Mammary epithelial cell (primary cell): ENCODE results near the gene PDZD8.

Experiments
- CTCF ChIP-seq, 2 donors: IDR thresholded peaks in 1 of 2; conservative IDR thresholded peaks in 1 of 2; 2 replicates each; pipeline ENCODE4 v1.5.1; 2011 to 2012; ENCODE audit warnings: inconsistent platforms in 2 of 2, low read length in 2 of 2, mild to moderate bottlenecking in 2 of 2, control low read depth in 1 of 2, low read depth in 1 of 2; ENCODE audit not compliant: insufficient read depth in 1 of 2; ENCODE audit errors: extremely low read depth in 1 of 2
- EZH2 ChIP-seq: IDR thresholded peaks from 2 replicates; pipeline ENCODE4 v1.6.1; 2012; ENCODE audit warnings: low read length, inconsistent platforms, borderline replicate concordance

DNA sequence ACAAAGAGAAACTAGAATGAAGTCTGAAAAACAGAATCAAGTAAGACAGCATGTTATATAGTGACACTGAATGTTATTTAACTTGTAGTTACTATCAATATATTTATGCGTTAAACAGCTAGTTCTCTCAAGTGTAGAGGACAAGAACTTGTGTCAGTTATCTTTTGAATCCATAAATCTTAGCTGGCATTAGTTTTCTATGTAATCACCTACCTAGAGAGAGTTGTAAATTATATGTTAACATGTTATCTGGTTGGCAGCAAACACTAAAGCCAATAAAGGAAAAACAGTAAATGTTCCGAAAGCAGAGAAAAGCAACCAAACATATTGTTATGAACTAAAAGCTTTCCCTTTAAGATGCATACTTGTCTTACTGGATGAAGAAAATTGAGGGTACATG lies 97.6 kb downstream of the PDZD8 start:
- TF ChIP-seq EZH2 (no peak), CTCF (conservative IDR thresholded peaks at IDR 0.05 in 1 of 2, IDR thresholded peaks at IDR 0.05 in 1 of 2; ENCODE audit: extremely low read depth in 1 of 2, insufficient read depth in 1 of 2, low read depth in 1 of 2, low read length in 2 of 2) (no peak)
